Coronary artery (tissue), 2 donors: ENCODE data around the gene UTF1.

Experiments
- DNase-seq: peaks from one replicate; pipeline ENCODE4 v3.0.0-alpha.2; 2017; ENCODE audit warnings: low spot score
- H3K27ac ChIP-seq, 2 donors: fragments of 200-600 bp; sonication (generic); one replicate each; pipeline ENCODE4 v1.5.1; 2016 to 2019
- H3K4me3 ChIP-seq: fragments of 200-600 bp; sonication (generic); 2 replicates; pipeline ENCODE4 v1.5.1; 2016; ENCODE audit warnings: mild to moderate bottlenecking, moderate library complexity
- TF ChIP-seq, protein P1 (sequence below): fragments of 200-600 bp; sonication (generic); IDR thresholded peaks from one replicate; pipeline ENCODE4 v1.5.1; 2019; ENCODE audit warnings: antibody characterized with exemption

The UTF1 gene

DNA sequence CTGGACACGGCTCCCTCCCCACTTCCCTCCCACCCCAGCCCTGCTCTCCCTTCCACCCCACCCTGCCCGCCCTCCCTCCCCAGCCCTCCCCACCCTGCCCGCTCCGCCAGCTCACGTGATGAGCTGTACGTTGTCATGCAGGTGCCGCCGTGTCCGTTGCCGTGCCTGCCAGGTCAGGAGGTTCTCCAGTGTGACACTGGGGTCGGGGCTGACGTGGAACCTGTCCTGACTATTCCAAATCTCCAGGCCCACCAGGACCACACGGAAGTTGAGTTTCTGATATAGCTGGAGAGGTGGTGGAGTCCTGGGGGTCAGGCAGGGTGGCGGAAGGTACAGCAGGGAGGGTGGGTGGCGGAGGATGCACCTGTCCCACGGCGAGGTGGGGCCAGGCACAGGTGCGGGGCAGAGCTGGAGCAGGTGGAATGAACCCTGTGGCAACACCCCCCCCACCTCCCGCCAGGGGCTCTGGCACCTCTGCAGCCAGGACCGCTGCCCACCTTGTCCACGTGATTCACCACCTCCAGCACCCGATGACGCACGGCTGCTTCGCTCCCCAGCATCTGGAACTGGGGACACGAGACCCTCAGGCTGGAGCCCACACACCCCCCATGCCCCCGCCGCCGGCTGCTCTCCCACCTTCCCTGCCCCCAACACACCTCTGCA, 42.4 kb downstream of the UTF1 start:
- H3K27ac ChIP-seq, result no peak overlapping the region
- H3K4me3 ChIP-seq, result no peak overlapping the region
- TF ChIP-seq, protein P1, sequence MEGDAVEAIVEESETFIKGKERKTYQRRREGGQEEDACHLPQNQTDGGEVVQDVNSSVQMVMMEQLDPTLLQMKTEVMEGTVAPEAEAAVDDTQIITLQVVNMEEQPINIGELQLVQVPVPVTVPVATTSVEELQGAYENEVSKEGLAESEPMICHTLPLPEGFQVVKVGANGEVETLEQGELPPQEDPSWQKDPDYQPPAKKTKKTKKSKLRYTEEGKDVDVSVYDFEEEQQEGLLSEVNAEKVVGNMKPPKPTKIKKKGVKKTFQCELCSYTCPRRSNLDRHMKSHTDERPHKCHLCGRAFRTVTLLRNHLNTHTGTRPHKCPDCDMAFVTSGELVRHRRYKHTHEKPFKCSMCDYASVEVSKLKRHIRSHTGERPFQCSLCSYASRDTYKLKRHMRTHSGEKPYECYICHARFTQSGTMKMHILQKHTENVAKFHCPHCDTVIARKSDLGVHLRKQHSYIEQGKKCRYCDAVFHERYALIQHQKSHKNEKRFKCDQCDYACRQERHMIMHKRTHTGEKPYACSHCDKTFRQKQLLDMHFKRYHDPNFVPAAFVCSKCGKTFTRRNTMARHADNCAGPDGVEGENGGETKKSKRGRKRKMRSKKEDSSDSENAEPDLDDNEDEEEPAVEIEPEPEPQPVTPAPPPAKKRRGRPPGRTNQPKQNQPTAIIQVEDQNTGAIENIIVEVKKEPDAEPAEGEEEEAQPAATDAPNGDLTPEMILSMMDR, result no peak
- DNase-seq, result no peak

DNA sequence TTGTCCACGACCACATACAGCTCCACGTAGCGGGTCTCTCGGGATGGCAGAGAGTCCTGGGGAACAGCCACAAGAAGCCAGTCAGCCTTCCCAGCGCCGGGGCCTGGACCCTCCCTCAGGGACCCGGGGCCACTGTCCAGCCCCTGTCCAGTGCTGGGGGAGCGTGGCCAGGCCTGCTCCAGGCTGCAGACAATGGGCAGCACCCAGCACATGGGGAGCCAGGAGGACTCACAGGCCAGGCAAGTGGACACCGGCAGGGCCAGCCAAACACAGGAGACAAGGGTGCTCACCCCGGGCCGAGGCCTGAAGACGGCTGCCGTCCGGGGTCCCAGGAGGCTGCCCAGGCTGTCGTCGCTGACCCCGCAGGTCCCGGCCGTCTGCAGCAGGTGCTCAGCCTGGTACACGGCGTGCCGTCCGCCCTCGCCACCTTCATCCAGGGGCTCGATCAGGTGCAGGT, 43.0 kb downstream of the UTF1 start:
- H3K4me3 ChIP-seq, result no peak overlapping the region
- TF ChIP-seq, protein P1, result no peak
- no peak for DNase-seq
- H3K27ac ChIP-seq, result no peak overlapping the region

DNA sequence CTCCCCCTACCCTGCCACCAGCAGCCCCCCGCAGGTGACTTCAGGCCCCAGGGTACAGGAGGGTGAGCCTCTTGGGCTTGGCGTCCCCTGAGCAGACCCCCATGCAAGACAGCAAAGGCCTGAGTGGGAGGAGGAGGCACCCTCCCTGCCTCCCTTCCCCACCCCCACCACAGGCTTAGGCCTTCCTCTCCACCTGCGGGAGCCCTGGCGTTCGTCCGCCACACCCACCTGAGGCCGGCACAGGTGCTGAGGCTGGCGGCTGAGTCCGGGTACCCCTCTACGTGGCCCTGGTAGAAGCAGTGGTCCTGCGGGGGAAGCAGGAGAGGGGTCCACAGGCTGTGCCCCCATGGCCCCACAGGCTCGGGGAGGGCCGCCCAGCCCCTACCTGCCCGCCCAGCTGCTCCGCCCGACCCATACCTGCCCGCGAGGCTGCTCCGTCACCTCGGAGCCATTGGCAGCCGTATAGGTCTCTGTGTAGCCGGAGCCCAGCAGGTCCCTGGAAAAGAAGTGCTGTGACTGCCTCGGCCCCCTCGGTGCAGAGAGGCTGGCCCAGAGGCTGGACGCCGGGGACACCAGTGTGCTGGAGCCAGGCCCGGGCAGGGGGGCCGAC, 43.6 kb downstream of the UTF1 start:
- TF ChIP-seq, protein P1, result no peak
- H3K4me3 ChIP-seq, result no peak overlapping the region
- DNase-seq, result no peak
- H3K27ac ChIP-seq, result no peak overlapping the region

DNA sequence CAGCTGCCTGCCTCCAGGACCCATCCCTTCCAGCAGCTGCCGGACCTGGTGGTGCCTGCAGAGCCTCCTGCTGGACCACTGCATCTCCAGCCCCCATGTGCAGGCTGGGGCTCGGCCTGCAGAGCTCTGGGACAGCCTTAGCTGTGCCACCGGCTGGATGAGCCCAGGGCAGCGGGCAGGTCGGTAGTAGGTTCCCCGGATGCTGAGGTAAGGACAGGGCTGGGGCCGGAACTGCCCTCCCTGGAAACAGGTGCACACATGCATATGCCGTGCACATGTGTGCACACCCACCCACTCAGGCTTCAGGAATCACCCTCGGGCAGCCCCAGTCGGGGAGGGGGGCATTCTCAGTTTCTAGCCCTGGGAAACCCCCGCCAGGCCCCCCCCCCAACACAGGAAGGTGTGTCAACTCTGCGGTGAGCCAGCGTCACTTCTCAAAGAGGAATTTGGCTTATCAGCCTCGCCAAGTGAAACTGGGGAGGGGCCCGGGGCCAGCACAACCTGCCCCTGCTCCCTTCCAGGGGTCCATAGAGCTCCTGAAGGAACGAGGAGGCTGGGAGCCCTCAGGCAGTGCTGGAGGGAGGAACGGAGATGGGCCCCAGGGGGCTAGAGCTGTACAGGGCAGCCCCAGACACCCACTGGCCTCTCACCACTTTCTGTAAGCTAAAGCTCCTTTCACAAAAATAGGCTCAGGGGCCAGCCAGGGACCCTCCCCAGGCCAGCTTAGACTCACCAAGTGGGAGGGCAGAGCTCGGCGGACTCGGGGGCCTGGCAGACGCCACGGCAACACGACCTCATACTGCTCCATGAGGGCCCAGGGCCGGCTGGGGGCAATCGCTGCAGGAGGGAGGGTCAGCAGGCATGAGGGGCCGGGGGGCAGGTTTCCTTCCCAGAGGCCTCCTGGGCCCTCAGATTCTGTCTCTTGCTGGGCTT, 45.0 kb downstream of the UTF1 start:
- no peak overlapping the region for H3K27ac ChIP-seq
- no peak overlapping the region for H3K4me3 ChIP-seq
- TF ChIP-seq, protein P1, result no peak
- DNase-seq, result no peak

DNA sequence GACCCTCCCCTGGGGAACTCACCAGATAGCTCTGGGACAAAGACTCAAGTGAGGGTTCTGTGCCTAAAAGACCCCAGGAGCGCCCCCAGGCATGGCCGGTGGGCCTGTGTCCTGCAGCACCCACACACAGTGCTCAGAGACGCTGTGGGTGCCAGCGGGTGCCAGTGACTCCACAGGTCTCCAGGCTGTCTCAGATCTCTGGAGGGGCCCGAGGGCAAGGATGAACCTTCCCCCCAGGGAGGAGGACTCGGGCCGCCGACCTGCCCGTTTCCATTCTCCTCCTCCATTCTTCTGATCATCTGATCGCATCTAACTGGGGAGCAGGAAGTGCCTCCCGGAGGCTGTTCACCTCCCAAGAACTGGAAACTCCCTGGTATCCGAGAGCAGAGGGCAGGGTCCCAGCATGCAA, 45.7 kb downstream of the UTF1 start:
- Histone ChIP-seq H3K4me3 (no peak overlapping the region), H3K27ac (no peak overlapping the region)
- TF ChIP-seq, protein P1, result no peak
- no peak for DNase-seq

DNA sequence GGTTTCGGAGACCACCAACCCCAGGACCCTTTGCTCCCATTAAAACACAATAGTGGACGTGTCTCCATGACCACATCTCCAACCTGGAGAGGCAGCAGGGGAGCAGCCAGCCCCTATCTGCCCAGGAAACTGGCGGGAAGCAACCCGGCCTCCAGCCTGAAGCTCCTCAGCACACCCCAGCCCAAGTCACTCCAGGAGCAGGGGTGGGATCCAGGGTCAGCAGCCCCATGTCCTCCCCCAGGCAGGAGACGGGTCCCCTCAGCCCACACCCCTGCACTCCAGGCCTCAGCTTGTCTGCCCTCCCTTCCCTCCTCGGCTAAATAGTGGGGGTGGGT, 46.0 kb downstream of the UTF1 start:
- DNase-seq, result no peak
- no peak overlapping the region for H3K27ac ChIP-seq
- TF ChIP-seq, protein P1, result no peak
- peak overlapping the region; percentile 33 for H3K4me3 ChIP-seq
